Lower leg skin (tissue), 3 donors: Measurements from ENCODE around the gene DISC1.
"Not testable (repeated sequence)": the region's sequence is repeated elsewhere in the genome, so short reads cannot be mapped to it uniquely, and the experiment has no call there.

ENCODE experiments used
- POLR2A ChIP-seq, 2 donors: fragments of 450-650 bp; IDR thresholded peaks; one replicate each; pipeline ENCODE4 v1.6.1; 2016 to 2017; ENCODE audit warnings: antibody characterized with exemption in 2 of 2, mild to moderate bottlenecking in 1 of 2, moderate library complexity in 1 of 2
- TF ChIP-seq, protein P1 (sequence below), 3 donors: fragments of 450-650 bp; IDR thresholded peaks; one replicate each; pipeline ENCODE4 v1.5.1; 2016; ENCODE audit warnings: antibody characterized with exemption in 3 of 3, mild to moderate bottlenecking in 3 of 3, moderate library complexity in 2 of 3

DNA sequence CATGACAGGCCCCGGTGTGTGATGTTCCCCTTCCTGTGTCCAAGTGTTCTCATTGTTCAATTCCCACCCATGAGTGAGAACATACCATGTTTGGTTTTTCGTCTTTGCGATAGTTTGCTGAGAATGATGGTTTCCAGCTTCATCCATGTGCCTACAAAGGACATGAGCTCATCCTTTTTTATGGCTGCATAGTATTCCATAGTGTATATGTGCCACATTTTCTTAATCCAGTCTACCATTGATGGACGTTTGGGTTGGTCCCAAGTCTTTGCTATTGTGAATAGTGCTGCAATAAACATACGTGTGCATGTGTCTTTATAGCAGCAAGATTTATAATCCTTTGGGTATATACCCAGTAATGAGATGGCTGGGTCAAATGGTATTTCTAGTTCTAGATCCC, 343.2 kb downstream of the DISC1 start:
- TF ChIP-seq, protein P1, sequence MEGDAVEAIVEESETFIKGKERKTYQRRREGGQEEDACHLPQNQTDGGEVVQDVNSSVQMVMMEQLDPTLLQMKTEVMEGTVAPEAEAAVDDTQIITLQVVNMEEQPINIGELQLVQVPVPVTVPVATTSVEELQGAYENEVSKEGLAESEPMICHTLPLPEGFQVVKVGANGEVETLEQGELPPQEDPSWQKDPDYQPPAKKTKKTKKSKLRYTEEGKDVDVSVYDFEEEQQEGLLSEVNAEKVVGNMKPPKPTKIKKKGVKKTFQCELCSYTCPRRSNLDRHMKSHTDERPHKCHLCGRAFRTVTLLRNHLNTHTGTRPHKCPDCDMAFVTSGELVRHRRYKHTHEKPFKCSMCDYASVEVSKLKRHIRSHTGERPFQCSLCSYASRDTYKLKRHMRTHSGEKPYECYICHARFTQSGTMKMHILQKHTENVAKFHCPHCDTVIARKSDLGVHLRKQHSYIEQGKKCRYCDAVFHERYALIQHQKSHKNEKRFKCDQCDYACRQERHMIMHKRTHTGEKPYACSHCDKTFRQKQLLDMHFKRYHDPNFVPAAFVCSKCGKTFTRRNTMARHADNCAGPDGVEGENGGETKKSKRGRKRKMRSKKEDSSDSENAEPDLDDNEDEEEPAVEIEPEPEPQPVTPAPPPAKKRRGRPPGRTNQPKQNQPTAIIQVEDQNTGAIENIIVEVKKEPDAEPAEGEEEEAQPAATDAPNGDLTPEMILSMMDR (IDR thresholded peaks at IDR 0.05) = not testable (repeated sequence)
- not testable (repeated sequence) for TF ChIP-seq POLR2A (IDR thresholded peaks at IDR 0.05)
